Skeletal muscle tissue (tissue), 4 donors: ENCODE results near the gene PDE6G. TPM values are rescaled to one million over a fixed set of nuclear protein-coding genes. Genes with fewer than 3 reads are reported as not detected.

Source experiments
- H3K27ac ChIP-seq: one replicate; pipeline ENCODE4 v1.7.0; 2013; ENCODE audit warnings: mild to moderate bottlenecking, low read depth, low read length, inconsistent platforms
- H3K27me3 ChIP-seq, 3 donors: one replicate each; pipeline ENCODE4 v1.7.0; 2013; ENCODE audit warnings: low read length in 3 of 3; ENCODE audit not compliant: control insufficient read depth in 3 of 3, insufficient read depth in 3 of 3
- H3K36me3 ChIP-seq, 3 donors: one replicate each; pipeline ENCODE4 v1.7.0; 2013; ENCODE audit warnings: low read length in 3 of 3; ENCODE audit not compliant: control insufficient read depth in 3 of 3, insufficient read depth in 3 of 3
- H3K4me1 ChIP-seq, 3 donors: one replicate each; pipeline ENCODE4 v1.7.0; 2013; ENCODE audit warnings: low read length in 3 of 3, mild to moderate bottlenecking in 3 of 3; ENCODE audit not compliant: control insufficient read depth in 3 of 3, insufficient read depth in 3 of 3
- H3K4me3 ChIP-seq, 3 donors: one replicate each; pipeline ENCODE4 v1.7.0; 2013; ENCODE audit warnings: low read length in 3 of 3
- H3K9ac ChIP-seq, 3 donors: one replicate each; pipeline ENCODE4 v1.7.0; 2013; ENCODE audit warnings: low read length in 3 of 3, mild to moderate bottlenecking in 3 of 3, moderate library complexity in 2 of 3, low read depth in 1 of 3
- H3K9me3 ChIP-seq, 3 donors: one replicate each; pipeline ENCODE4 v1.7.0; 2013; ENCODE audit warnings: low read length in 3 of 3; ENCODE audit not compliant: control insufficient read depth in 3 of 3
- total RNA-seq: library from RNA; depleted of rRNA; stranded (reverse); fragments of >200 nt; gene quantifications from one replicate; pipeline ENCODE4 v1.2.3, GENCODE V29; 2014
- donor health status: Osteomylitis.

The PDE6G gene
- total RNA-seq: 1.0 TPM

DNA sequence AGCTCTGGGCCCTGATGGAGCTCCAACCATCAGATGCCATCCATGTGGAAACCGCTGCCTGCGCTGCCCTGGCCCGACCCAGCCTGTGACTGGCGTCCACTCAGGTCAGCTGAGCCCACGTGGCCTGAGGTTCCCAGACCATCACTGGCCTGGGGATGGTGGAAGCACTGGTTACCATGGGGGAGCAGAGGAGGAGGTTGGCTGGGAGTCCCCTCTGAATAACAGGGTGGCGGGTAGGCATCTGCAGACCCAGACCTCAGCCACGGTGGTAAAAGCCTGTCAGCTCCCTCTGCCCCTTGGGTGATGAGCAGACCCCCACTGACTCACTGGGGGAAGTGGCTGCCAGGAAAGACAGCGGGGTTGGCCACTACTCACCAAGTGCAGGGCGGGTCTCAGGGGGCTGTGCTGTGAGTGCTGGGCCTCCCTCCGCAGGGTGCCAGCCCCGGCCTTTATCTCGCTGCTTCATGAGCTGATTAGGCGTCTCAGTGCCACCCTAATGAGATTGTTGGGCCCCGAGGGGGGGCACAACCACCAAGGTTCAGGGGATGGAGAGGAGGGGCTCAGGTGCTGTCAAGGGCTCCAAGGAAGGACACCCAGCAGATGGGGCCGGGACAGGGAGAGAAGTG, at the start of gene PDE6G:
PDE6G (minus strand) TSS at position 425 of the 626 bp plus-strand sequence. CDS start 3,237 bp downstream, outside the sequence.
- Histone ChIP-seq H3K27me3 (peaks cover 2 to 13% (median 5%) of the 10 kb centered on the region in 3 donors), H3K9ac (no peak within 1 kb of the TSS), H3K36me3 (no peaks in the 10 kb centered on the region), H3K27ac (no peak within 1 kb of the TSS), H3K9me3 (no peaks in the 10 kb centered on the region), H3K4me3 (no peak within 1 kb of the TSS), H3K4me1 (peaks cover 0 to 5% (median 3%) of the 10 kb centered on the region in 3 donors)

GRCh38 chr17:81705518-81706231, 49.3 kb upstream of the PDE6G start:
- no peaks in the 10 kb centered on the region for H3K9me3 ChIP-seq
- H3K27me3 ChIP-seq: no peaks in the 10 kb centered on the region
- H3K9ac ChIP-seq: no peak overlapping the region
- H3K27ac ChIP-seq: no peak overlapping the region
- peaks cover 34 to 39% (median 37%) of the 10 kb centered on the region in 3 donors for H3K4me1 ChIP-seq
- peaks cover 39 to 49% (median 39%) of the 10 kb centered on the region in 3 donors for H3K36me3 ChIP-seq
- H3K4me3 ChIP-seq: no peak overlapping the region

GRCh38 chr17:81703747-81704654, 47.7 kb upstream of the PDE6G start:
- Histone ChIP-seq H3K9me3 (no peaks in the 10 kb centered on the region), H3K9ac (peak overlapping the region; percentile 97 to 100 (median 98)), H3K27ac (peak overlapping the region; percentile 96), H3K27me3 (no peaks in the 10 kb centered on the region), H3K36me3 (peaks cover 43 to 51% (median 44%) of the 10 kb centered on the region in 3 donors), H3K4me1 (peaks cover 30 to 36% (median 31%) of the 10 kb centered on the region in 3 donors), H3K4me3 (peak overlapping the region; percentile 94 to 98 (median 96))

GRCh38 chr17:81702934-81703746, 46.8 kb upstream of the PDE6G start, which contains the start of gene MRPL12:
Gene MRPL12, plus strand, starts transcription at chr17:81703367. Its CDS starts 135 bp downstream, at chr17:81703502.
- Histone ChIP-seq H3K36me3 (peaks cover 49 to 51% (median 50%) of the 10 kb centered on the region in 3 donors), H3K27ac (peak within 1 kb of the TSS; percentile 96), H3K9ac (peak within 1 kb of the TSS; percentile 97 to 100 (median 98)), H3K4me3 (peak within 1 kb of the TSS; percentile 94 to 98 (median 96)), H3K9me3 (no peaks in the 10 kb centered on the region), H3K4me1 (peaks cover 30 to 38% (median 31%) of the 10 kb centered on the region in 3 donors), H3K27me3 (no peaks in the 10 kb centered on the region)

DNA sequence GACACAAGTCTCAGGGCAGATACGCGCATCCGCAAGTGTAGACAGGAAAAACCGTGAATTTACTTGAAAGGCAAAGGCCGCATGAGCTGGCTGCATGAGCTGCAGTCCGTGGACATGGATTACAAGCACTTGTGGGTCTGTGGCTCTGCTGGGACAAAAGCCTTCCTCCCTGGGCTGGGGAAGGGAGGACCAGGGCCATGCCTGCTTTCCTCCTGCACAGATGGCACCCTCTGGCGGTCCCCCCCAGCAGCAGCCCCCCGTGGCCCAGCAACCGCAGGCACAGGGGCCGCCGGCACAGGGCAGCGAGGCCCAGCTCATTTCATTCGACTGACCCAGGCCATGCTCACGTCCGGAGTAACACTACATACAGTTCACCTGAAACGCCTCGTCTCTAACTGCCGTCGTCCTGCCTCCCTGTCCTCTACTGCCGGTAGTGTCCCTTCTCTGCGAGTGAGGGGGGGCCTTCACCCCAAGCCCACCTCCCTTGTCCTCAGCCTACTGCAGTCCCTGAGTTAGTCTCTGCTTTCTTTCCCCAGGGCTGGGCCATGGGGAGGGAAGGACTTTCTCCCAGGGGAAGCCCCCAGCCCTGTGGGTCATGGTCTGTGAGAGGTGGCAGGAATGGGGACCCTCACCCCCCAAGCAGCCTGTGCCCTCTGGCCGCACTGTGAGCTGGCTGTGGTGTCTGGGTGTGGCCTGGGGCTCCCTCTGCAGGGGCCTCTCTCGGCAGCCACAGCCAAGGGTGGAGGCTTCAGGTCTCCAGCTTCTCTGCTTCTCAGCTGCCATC, 45.1 kb upstream of the PDE6G start:
- Histone ChIP-seq H3K36me3 (peaks cover 44 to 51% (median 44%) of the 10 kb centered on the region in 3 donors), H3K4me1 (peaks cover 31 to 54% (median 44%) of the 10 kb centered on the region in 3 donors), H3K4me3 (peak overlapping the region; percentile 54 to 98 (median 96)), H3K9ac (peak overlapping the region; percentile 97 to 100 (median 98)), H3K27ac (no peak overlapping the region), H3K9me3 (no peaks in the 10 kb centered on the region), H3K27me3 (no peaks in the 10 kb centered on the region)

DNA sequence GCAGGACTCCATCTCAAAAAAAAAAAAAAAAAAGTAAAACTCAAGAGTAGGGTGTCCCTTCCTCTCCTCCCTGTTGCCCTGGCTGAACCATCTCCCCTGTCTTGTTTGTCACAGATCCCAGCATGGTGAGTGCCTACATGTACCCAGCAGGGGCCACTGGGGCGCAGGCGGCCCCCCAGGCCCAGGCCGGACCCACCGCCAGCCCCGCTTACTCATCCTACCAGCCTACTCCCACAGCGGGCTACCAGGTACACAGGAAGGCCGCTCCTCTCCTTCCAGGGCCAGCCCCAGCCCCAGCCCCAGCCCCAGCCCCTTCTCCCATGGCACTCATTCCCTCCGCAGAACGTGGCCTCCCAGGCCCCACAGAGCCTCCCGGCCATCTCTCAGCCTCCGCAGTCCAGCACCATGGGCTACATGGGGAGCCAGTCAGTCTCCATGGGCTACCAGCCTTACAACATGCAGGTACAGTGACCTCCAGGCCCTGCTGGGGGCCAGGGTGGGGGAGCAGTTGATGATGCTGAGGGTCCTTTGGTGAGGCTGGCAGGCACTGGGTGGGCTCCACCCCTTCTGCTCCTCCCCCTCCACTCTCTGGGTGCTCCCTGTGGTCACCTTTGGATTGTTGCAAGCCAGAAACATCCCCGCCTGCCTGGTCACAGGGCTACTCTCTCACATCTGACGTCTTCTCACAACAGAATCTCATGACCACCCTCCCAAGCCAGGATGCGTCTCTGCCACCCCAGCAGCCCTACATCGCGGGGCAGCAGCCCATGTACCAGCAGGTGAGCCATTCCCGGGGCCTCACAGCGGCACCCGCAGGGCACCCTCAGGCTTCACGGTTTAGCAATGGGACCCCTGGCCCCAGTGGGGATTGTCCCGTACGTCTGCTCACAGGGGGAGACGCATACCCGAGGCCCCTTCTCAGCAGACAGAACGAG, 44.3 kb upstream of the PDE6G start:
- Histone ChIP-seq H3K27me3 (no peaks in the 10 kb centered on the region), H3K36me3 (peaks cover 42 to 51% (median 44%) of the 10 kb centered on the region in 3 donors), H3K9ac (no peak overlapping the region), H3K4me3 (peak overlapping the region in 1 of 3 donors; percentile 98), H3K9me3 (no peaks in the 10 kb centered on the region), H3K4me1 (peaks cover 31 to 55% (median 45%) of the 10 kb centered on the region in 3 donors), H3K27ac (no peak overlapping the region)

DNA sequence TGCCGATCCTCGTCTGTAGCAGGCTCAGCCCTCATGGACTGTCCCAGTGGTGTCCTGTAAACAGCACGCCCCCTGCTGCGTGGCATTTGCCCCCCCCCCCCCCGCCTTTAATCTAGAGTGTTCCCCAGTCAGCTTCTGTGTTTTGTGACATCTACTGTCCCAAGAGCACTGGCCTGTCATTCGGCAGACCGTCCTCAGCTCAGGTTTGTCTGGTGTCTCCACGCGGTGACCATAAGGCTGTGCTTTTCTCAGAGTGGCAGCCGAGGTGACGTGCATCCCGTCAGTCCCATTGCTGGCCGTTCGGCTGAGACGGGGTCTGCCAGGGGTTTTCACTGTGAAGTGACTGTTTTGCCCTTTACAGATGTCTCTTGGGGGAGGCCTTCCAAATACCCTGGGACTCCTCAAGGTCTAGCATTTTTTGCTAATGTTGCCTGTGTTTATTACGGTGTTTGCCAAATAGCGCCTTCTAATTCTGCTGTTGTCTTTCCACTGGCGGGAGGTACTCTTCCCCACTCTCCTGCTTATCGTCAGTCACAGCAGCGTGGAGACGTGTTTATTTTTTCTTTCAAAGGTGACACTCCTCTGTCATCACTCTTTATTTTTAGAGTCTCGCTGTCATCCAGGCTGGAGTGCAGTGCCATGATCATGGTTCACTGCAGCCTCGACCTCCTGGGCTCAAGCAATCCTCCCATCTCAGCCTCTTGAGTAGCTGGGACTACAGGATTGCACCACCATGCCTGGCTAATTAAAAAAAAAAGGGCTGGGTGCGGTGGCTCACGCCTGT, 41.1 kb upstream of the PDE6G start:
- Histone ChIP-seq H3K4me3 (no peak overlapping the region), H3K27me3 (no peaks in the 10 kb centered on the region), H3K27ac (peak overlapping the region; percentile 85), H3K4me1 (peaks cover 17 to 39% (median 33%) of the 10 kb centered on the region in 3 donors), H3K9me3 (no peaks in the 10 kb centered on the region), H3K36me3 (peaks cover 54 to 63% (median 55%) of the 10 kb centered on the region in 3 donors), H3K9ac (peak overlapping the region in 1 of 3 donors; percentile 71)
